GM18511 (cell line): ENCODE results near the gene CDC27.
"Not testable (repeated sequence)": the region's sequence is repeated elsewhere in the genome, so short reads cannot be mapped to it uniquely, and the experiment has no call there.

Experiments
- ATAC-seq: cut with Tn5 transposase; IDR thresholded peaks from one replicate; pipeline ENCODE4 v1.9.1; 2021; ENCODE audit warnings: mild to moderate bottlenecking, moderate library complexity; ENCODE audit not compliant: unreplicated experiment

CDC27 gene

DNA sequence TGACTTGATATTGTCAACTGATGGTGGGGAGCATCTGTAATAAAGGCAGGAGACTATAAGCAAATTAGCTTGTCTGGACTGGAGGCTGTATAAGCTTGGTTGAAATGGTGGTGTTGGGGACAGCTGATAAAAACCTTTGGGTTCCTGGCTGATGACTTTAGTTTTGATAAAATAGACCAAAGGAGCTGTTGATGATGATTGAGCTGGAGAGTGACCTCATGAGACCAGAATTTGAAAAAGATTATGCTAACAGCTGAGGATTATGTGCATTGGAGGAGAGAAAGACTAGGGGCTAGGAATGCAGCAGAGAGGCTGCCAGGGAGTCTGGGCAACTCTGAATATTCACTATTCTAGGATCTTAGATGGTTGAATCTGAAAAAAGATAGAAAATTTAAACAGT, 8.7 kb upstream of the CDC27 start:
- ATAC-seq, result no peak

- ATAC-seq, result no peak
These were observed 4.9 kb upstream of the CDC27 start for GRCh38 chr17:47193931-47194511.

DNA sequence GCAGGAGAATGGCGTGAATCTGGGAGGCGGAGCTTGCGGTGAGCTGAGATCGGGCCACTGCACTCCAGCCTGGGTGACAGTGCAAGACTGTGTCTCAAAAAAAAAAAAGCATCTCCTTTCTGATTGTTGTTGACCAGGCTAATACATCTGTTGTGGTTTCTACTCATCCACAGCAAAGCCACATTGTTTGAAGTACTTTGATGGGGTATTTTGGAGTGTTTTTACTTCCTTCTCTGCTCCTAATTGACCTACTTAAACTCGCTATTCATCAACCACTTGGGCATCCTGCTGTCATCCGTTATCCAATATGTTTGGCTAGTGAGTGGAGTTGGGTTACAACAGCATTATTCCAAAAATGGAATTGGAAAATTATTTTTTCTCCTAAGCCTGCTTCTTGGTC, 3.5 kb upstream of the CDC27 start:
- ATAC-seq, result no peak

DNA sequence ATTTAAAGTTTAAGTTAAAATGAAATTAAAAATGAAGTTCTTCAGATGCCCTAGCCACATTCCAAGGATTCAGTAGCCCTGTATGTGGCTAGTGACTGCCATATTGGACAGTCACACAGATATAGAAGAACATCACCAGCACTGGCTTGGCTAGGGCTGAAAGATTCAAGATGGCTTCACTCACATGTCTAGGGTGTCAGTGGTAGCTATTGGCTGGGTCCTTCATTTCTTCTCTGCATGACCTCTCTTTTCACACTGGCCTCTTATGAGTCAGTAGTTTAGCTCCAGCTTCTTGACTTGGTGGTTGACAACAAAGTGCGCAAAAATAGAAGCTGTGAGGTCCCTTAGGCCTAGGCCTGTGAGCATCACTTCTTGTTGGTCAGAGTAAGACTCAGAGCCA, 1.7 kb upstream of the CDC27 start:
- no peak for ATAC-seq

DNA sequence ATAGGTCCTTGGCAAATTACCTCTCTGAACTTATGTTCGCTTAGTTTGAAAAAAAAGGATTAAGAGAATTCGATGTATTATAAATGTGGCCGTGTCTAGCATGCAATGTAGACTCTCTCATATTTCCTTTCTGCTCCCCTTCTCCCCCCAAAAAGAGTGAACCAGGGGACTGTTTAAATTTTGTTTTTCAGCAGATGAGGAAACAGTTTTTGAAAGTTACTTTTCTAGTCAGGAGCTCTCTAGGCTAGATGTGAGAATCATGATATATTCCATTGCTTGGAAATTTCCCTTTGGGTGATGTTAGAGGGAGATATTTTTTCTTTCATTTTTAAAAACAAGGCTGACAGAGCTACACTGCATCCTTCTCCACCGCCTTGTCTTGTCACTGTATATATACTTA, 1.1 kb upstream of the CDC27 start:
- no peak for ATAC-seq

DNA sequence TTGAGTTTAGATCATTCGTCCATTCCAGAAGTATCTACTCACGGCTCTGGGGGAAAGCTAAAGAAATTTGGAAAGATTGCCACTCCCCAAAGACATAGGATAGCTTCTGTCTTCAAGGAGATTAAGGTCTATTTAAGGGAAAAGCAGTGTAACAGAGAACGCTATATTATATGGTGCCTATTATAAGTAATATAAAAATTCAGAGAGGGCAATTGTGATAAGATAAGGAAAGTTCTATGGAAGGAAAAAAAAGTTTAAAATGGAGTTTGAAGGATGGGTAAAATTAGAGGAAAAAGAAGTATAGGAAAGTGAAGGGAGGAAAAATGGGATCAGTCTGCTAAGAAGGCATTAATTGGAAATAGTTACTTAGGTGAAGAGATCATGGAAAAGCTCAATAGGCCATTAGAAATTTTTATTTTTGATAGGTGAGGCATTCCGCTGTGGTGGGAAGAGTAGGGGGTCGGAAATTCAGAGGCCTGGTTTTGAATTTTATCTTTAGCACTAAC, 690 bp upstream of the CDC27 start:
- no peak for ATAC-seq

- ATAC-seq, result no peak
These were observed 722 bp downstream of the CDC27 start for GRCh38 chr17:47188271-47188875.

DNA sequence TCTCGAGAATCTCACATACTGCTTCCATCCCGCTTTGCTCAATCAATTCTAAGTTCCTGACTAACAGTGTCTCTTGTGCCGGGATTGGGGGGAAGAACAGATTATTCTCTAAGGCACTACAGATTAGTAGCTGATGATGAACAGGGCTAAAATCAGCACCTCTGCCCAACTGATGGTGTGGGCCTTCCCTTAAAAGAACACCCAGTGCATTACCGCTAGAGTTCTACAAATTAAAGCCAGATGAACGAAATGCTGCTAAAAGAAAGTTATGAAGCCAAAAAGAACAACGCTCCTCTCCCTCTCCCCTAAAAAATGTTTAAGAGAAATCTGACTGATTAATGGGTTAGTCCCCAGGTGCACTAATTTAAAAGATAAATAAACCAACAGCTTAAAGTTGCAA, 4.4 kb downstream of the CDC27 start:
- no peak for ATAC-seq

DNA sequence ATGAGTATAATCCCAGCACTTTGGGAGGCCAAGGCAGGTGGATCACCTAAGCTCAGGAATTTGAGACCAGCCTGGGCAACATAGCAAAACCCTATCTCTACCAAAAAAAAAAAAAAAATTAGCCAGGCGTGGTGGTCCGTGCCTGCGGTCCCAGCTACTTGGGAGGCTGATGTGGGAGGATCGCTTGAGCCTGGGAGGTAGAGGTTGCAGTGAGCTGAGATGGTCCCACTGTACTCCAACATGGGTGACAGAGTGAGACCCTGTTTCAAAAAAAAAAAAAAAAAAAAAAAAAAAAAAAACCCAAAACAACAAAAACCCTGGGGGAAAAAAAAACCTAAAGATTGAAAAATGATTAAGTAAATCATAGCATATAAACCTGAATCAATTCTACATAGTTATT, 8.1 kb downstream of the CDC27 start:
- not testable (repeated sequence) for ATAC-seq

DNA sequence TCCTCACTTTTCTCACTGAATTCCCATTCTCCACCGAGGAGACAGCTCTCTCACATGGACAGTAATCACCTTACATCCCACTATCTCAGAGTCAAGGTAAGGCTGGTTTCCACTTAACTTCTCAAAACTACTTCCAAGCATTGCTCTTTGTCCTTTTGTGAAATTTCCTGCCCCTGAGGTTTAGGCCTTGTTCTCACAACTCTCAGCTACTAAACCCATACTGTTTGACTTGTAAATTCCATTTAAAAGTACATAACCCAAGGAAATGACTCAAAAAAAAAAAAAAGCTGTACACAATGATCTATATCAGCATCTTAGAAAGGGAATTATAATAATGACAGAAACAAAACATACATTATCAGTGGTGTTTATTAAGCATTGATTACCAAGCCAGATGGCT, 8.8 kb downstream of the CDC27 start:
- ATAC-seq, result no peak

DNA sequence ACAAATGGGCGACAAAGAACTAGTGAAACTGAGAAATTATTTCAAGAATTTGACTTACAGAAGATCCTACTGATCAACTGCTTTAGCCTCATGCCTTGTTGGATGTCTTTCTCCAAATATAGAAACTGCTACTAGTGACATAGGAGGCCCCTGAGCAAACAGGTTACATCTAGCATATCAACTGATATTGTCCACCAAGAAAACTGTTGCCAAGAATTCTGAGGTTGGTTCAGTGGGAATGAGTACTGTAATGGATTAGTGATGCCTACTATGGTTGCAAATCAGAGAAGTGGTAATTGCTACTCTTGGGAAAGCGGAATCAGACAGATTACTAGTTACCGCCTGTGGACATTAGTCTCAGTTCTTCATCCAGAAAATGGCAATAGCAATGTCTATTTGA, 10.0 kb downstream of the CDC27 start:
- ATAC-seq, result no peak

DNA sequence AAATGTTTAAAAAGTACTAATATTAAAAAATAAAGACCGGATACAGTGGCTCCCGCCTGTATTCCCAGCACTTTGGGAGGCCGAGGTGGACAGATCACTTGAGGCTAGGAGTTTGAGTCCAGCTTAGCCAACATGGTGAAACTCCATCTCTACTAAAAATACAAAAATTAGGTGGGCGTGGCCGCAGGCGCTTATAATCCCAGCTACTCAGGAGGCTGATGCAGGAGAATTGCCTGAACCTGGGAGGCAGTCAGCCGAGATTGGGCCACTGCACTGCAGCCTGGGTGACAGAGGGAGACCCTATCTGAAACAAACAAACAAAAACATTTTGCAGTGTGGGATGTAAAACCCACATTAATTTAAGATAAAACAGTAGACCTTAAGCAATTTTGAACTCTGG, 11.8 kb downstream of the CDC27 start:
- no peak for ATAC-seq

DNA sequence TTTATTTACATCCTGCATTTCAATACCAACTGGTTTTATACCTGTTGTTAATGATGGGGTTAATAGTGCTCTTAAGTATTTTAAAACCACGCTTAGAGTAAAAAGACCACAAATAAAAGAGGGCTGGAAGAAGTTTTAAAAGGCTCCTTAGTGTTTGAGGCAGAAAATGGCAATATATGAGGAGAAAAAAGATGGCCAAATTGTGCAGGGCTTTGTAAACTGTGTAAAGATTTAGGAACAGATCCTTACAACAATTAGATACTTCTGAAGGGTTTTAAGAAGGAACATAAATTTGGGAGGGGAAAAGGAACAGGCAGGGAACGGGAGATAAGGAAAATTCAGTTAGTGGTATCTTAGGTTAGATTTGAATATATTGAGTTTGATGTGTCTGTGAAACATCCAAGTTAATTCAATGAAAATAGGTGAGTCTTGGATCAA, 12.7 kb downstream of the CDC27 start:
- ATAC-seq, result no peak

GRCh38 chr17:47174823-47175222, 14.3 kb downstream of the CDC27 start:
- not testable (repeated sequence) for ATAC-seq

DNA sequence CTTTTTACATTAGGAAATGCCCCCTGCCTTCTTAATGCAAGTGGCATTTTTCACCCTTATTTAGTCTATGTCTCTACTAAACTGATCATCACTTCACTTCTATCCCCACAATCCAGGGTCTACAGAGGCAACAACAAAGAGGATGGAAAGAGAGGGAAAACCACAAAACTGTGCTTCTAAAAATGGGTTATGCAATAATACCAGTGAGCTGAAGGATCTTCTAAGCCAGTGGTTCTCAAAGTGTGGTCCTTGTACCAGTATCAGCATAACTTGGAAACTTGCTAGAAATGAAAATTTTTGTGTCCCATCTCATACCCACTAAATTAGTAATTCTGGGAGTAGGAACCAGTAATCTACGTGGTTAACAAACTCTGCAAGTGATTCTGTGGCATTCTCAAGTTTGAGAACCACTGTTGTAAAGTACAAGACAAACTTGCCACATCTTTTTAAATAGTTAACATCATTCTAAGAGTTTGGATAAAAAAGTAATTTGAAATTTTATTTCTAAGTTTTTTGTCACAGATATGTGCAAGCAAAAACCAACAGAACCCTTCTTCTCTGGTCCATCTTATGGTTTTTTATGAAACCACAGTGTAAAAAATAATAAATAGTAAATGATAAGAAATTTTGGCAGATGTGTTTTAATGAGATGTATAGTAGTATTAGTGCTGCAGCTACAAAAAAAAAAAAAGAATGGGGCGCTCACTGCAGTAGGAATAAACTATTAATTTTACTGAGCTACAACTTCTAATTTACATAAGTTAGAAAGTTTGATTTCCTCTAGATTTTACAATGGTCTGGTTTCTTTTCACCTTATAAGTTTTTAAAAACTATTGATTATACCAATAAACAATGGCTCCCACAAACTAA, 16.2 kb downstream of the CDC27 start:
- no peak for ATAC-seq

GRCh38 chr17:47170710-47171109, 18.4 kb downstream of the CDC27 start:
- ATAC-seq, result no peak

GRCh38 chr17:47168896-47169295, 20.2 kb downstream of the CDC27 start:
- not testable (repeated sequence) for ATAC-seq

- ATAC-seq, result not testable (repeated sequence)
These were observed 22.2 kb downstream of the CDC27 start for GRCh38 chr17:47166854-47167253.

DNA sequence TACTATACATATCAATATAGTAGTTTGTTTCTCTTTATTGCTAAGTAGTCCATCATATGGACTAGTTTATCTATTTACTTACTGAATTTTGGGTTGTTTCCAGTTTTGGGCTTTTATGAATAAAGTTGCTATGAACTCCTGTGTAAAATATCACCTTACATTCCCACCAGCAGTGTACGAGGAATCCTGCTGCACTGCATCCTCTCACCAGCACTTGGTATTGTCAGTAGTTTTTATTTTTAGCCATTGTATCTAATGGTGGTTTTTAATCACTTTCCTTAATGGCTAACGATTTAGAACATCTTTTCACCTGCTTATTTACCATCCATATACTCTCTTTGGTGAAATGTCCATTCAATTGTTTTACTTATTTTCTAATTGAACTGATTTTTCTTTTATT, 24.0 kb downstream of the CDC27 start:
- ATAC-seq, result no peak

DNA sequence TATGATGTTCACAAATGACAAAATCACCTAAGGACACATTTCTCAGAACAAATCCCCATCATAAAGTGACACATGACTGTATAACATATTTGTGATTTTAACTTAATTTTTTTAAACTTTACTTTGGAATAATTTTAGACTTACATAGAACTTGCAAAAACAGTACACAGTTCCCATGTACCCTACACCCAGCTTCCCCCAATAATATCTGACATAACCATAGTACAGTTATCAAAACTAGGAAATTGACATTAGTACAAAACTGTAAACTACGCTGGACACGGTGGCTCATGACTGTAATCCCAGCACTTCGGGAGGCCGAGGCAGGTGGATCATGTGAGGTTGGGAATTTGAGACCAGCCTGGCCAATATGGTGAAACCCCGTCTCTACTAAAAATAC, 24.8 kb downstream of the CDC27 start:
- ATAC-seq, result no peak

- no peak for ATAC-seq
These were observed 27.0 kb downstream of the CDC27 start for GRCh38 chr17:47162013-47162622.
